SK-N-SH (cell line): ENCODE results near the gene NID1. TPM values are rescaled to one million over a fixed set of nuclear protein-coding genes. Genes with fewer than 3 reads are reported as not detected.

Experiments used
- CTCF ChIA-PET: fragments of 300-600, 350-600 bp; formaldehyde crosslinking; extraction: SDS; loops from one replicate; lab custom pipeline; 2021; lab: Yijun Ruan, JAX
- POLR2A ChIA-PET: fragments of 350-600 bp; sonication (Branson Sonifier 250); formaldehyde crosslinking; extraction: SDS; loops from one replicate; lab custom pipeline; 2020; ENCODE audit warnings: antibody characterized with exemption, inconsistent platforms; lab: Yijun Ruan, JAX
- DNase-seq: peaks from one replicate; pipeline ENCODE4 v3.0.0; 2012
- H2AFZ ChIP-seq: fragments of 200-600 bp; sonication (generic); 2 replicates; pipeline ENCODE4 v1.8.1; 2016; ENCODE audit warnings: antibody characterized with exemption, mild to moderate bottlenecking, low read depth
- H3F3A ChIP-seq: fragments of 200-600 bp; sonication (generic); replicated peaks from 2 replicates; pipeline ENCODE3; 2016; ENCODE audit warnings: antibody characterized with exemption, mild to moderate bottlenecking; ENCODE audit not compliant: insufficient read depth
- H3K27ac ChIP-seq, 2 experiments: fragments of 200-500 bp in 1 of 2; fragments of 200-600 bp in 1 of 2; sonication (Bioruptor generic) in 1 of 2; sonication (generic), shearing (Covaris generic) in 1 of 2; 2 replicates each; pipeline versions ENCODE4 v1.5.1 to v1.6.1; 2014 to 2016; ENCODE audit warnings: low read depth in 2 of 2, inconsistent platforms in 1 of 2, low read length in 1 of 2, mild to moderate bottlenecking in 1 of 2, mixed read lengths in 1 of 2
- H3K27me3 ChIP-seq: fragments of 200-600 bp; sonication (generic), shearing (Covaris generic); 2 replicates; pipeline ENCODE4 v1.6.1; 2016; ENCODE audit warnings: mixed run types; ENCODE audit not compliant: insufficient read depth
- H3K36me3 ChIP-seq, 2 experiments: fragments of 200-500 bp in 1 of 2; fragments of 200-600 bp in 1 of 2; sonication (Bioruptor generic) in 1 of 2; sonication (generic) in 1 of 2; replicated peaks in 1 of 2; 2 replicates each; pipeline versions ENCODE3 to v1.5.1; 2014 to 2016; ENCODE audit warnings: low read length in 1 of 2, mild to moderate bottlenecking in 1 of 2; ENCODE audit not compliant: insufficient read depth in 2 of 2, control insufficient read depth in 1 of 2
- H3K4me1 ChIP-seq, 2 experiments: fragments of 200-500 bp in 1 of 2; fragments of 200-600 bp in 1 of 2; sonication (Bioruptor generic) in 1 of 2; sonication (generic), shearing (Covaris generic) in 1 of 2; 2 replicates each; pipeline versions ENCODE4 v1.5.1 to v1.6.1; 2014 to 2016; ENCODE audit warnings: low read depth in 1 of 2, low read length in 1 of 2, mixed run types in 1 of 2; ENCODE audit not compliant: insufficient read depth in 2 of 2, control insufficient read depth in 1 of 2
- H3K4me2 ChIP-seq: fragments of 200-600 bp; sonication (generic), shearing (Covaris generic); 2 replicates; pipeline ENCODE4 v1.6.1; 2017; ENCODE audit warnings: mixed run types
- H3K4me3 ChIP-seq, 2 experiments: fragments of 200-500 bp in 1 of 2; fragments of 200-600 bp in 1 of 2; sonication (Bioruptor generic) in 1 of 2; sonication (generic), shearing (Covaris generic) in 1 of 2; 2 replicates each; pipeline versions ENCODE4 v1.5.1 to v1.8.1; 2014 to 2016; ENCODE audit warnings: low read depth in 2 of 2, inconsistent platforms in 1 of 2, low read length in 1 of 2, mild to moderate bottlenecking in 1 of 2, mixed read lengths in 1 of 2, moderate library complexity in 1 of 2
- H3K79me2 ChIP-seq: fragments of 200-600 bp; sonication (generic); 2 replicates; pipeline ENCODE4 v1.8.1; 2017; ENCODE audit warnings: mild to moderate bottlenecking; ENCODE audit not compliant: insufficient read depth
- H3K9ac ChIP-seq: fragments of 200-600 bp; sonication (generic); 2 replicates; pipeline ENCODE4 v1.6.1; 2017; ENCODE audit warnings: mixed run types
- H3K9me2 ChIP-seq: fragments of 200-600 bp; sonication (generic); 2 replicates; pipeline ENCODE4 v1.6.1; 2017; ENCODE audit warnings: mixed run types
- H3K9me3 ChIP-seq: fragments of 200-600 bp; sonication (generic); 2 replicates; pipeline ENCODE4 v1.6.1; 2017; ENCODE audit warnings: mixed run types, mild to moderate bottlenecking, moderate library complexity
- H4K20me1 ChIP-seq: fragments of 200-600 bp; sonication (generic); 2 replicates; pipeline ENCODE4 v1.6.1; 2017; ENCODE audit warnings: mild to moderate bottlenecking, mixed run types; ENCODE audit not compliant: insufficient read depth
- CHD2 ChIP-seq: fragments of 150-350 bp; IDR thresholded peaks from 2 replicates; pipeline ENCODE4 v1.6.1; 2018; ENCODE audit warnings: low read length; ENCODE audit not compliant: partially characterized antibody
- CTCF ChIP-seq: fragments of 200-600 bp; sonication (generic); IDR thresholded peaks from 2 replicates; pipeline ENCODE4 v1.6.1; 2017; ENCODE audit warnings: antibody characterized with exemption, mild to moderate bottlenecking, moderate library complexity
- ELF1 ChIP-seq: IDR thresholded peaks from 2 replicates; pipeline ENCODE4 v1.4.0; 2012
- FOXJ3 ChIP-seq: sonication (generic); formaldehyde crosslinking; IDR thresholded peaks from 2 replicates; pipeline ENCODE4 v1.5.1; 2020; ENCODE audit warnings: mild to moderate bottlenecking, missing genetic modification reagents
- GABPA ChIP-seq: IDR thresholded peaks from 2 replicates; pipeline ENCODE4 v1.4.0; 2012; ENCODE audit warnings: low read depth, mild to moderate bottlenecking
- MXI1 ChIP-seq: IDR thresholded peaks from 2 replicates; pipeline ENCODE4 v1.6.1; 2012; ENCODE audit warnings: mild to moderate bottlenecking, low read depth, low read length, improper control_type of control experiment
- NFIC ChIP-seq: IDR thresholded peaks from 2 replicates; pipeline ENCODE4 v1.4.0; 2012; ENCODE audit warnings: borderline replicate concordance
- RAD21 ChIP-seq: IDR thresholded peaks from 2 replicates; pipeline ENCODE4 v1.6.1; 2012; ENCODE audit warnings: mild to moderate bottlenecking, low read length
- RCOR1 ChIP-seq: fragments of 150-350 bp; IDR thresholded peaks from 2 replicates; pipeline ENCODE4 v1.6.1; 2017; ENCODE audit warnings: antibody characterized with exemption, low read length
- RFX5 ChIP-seq: IDR thresholded peaks from 2 replicates; pipeline ENCODE4 v1.6.1; 2012; ENCODE audit warnings: mild to moderate bottlenecking, improper control_type of control experiment, low read length
- SIN3A ChIP-seq: IDR thresholded peaks from 2 replicates; pipeline ENCODE4 v1.6.1; 2012; ENCODE audit warnings: low read depth, mild to moderate bottlenecking, low read length, moderate library complexity, borderline replicate concordance
- TCF12 ChIP-seq: IDR thresholded peaks from 2 replicates; pipeline ENCODE4 v1.4.0; 2012
- TEAD4 ChIP-seq: IDR thresholded peaks from 2 replicates; pipeline ENCODE4 v1.4.0; 2012; ENCODE audit warnings: mild to moderate bottlenecking, borderline replicate concordance; ENCODE audit not compliant: insufficient read depth
- USF2 ChIP-seq: fragments of 150-350 bp; IDR thresholded peaks from 2 replicates; pipeline ENCODE4 v1.6.1; 2017; ENCODE audit warnings: antibody characterized with exemption, low read length, low read depth, borderline replicate concordance
- WGBS: methylation state at CpG from one replicate; pipeline ENCODE4 v1.1.6; 2017; ENCODE audit warnings: low lambda C conversion rate; 5-methylcytosine and 5-hydroxymethylcytosine counted together
- polyA plus RNA-seq, 3 experiments: library from polyadenylated mRNA; depleted of rRNA; stranded (reverse); fragments of >200 nt; gene quantifications; 2 replicates each; pipeline ENCODE4 v1.2.3, GENCODE V29; 2012
- TF ChIP-seq, protein P1 (sequence below): IDR thresholded peaks from 2 replicates; pipeline ENCODE4 v1.4.0; 2012; ENCODE audit warnings: low read depth

Gene NID1
- polyA plus RNA-seq, 1 of the 3 experiments (the other 2 are of a cell fraction) = 74.3 TPM

GRCh38 chr1:236083650-236084385 lies 18.9 kb upstream of the NID1 start:
- H3F3A ChIP-seq = peaks cover 7% of the 10 kb centered on the region
- peak overlapping the region; percentile 60 for H2AFZ ChIP-seq
- ChIA-PET POLR2A (no interaction called here), CTCF (interaction anchor here (0.6 kb wide), 1 partner anchor 10 kb away, joined by 3 read pairs; no protein-coding TSS in a partner anchor)
- no peaks in the 10 kb centered on the region for H3K79me2 ChIP-seq
- H3K36me3 ChIP-seq = no peaks in the 10 kb centered on the region
- 60% methylated on average over 8 of the region's 8 CpGs for WGBS
- H3K27me3 ChIP-seq = no peaks in the 10 kb centered on the region
- H3K4me3 ChIP-seq = 0 out of 4 replicates have a peak overlapping the region, but pooled peaks of 1 of the 2 experiments have one; percentile 20
- TF ChIP-seq NFIC (no peak), MXI1 (no peak), CHD2 (no peak), FOXJ3 (CRISPR knock-in tag) (no peak), RCOR1 (no peak), SIN3A (no peak), TEAD4 (no peak), ELF1 (no peak), CTCF (no peak), USF2 (no peak), GABPA (no peak)
- TF ChIP-seq, protein P1, sequence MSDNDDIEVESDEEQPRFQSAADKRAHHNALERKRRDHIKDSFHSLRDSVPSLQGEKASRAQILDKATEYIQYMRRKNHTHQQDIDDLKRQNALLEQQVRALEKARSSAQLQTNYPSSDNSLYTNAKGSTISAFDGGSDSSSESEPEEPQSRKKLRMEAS = no peak
- no peak for DNase-seq
- no peak overlapping the region for H3K27ac ChIP-seq
- no peaks in the 10 kb centered on the region for H4K20me1 ChIP-seq
- no peaks in the 10 kb centered on the region for H3K9me3 ChIP-seq
- no peak overlapping the region for H3K9ac ChIP-seq
- no peaks in the 10 kb centered on the region for H3K9me2 ChIP-seq
- peak overlapping the region; percentile 49 for H3K4me2 ChIP-seq
- peaks cover 4 to 8% of the 10 kb centered on the region in 2 experiments; a peak in 1 of 4 replicates for H3K4me1 ChIP-seq

GRCh38 chr1:236082526-236082925 lies 17.6 kb upstream of the NID1 start:
- no peaks in the 10 kb centered on the region for H3K9me3 ChIP-seq
- H2AFZ ChIP-seq = no peak overlapping the region
- H3K9ac ChIP-seq = no peak overlapping the region
- H3K4me1 ChIP-seq = peaks cover 4 to 8% of the 10 kb centered on the region in 2 experiments; a peak in 1 of 4 replicates
- no peaks in the 10 kb centered on the region for H3K27me3 ChIP-seq
- H3F3A ChIP-seq = peaks cover 7% of the 10 kb centered on the region
- no peak overlapping the region for H3K27ac ChIP-seq
- no peaks in the 10 kb centered on the region for H3K79me2 ChIP-seq
- H3K4me3 ChIP-seq = no peak overlapping the region
- no peaks in the 10 kb centered on the region for H4K20me1 ChIP-seq
- TF ChIP-seq RAD21 (no peak), SIN3A (no peak), NFIC (no peak), RFX5 (no peak), TEAD4 (no peak), TCF12 (no peak)
- TF ChIP-seq, all 33 proteins: peak for 0
- Histone ChIP-seq H3K36me3 (no peaks in the 10 kb centered on the region), H3K4me2 (no peak overlapping the region), H3K9me2 (no peaks in the 10 kb centered on the region)
- DNase-seq = no peak
- WGBS = 95% methylated on average over 4 of the region's 4 CpGs
- POLR2A ChIA-PET = no interaction called here
- CTCF ChIA-PET = no interaction called here
